ENCODE measurements around the gene KRTAP6-3. TPM values are rescaled to one million over a fixed set of nuclear protein-coding genes. Genes with fewer than 3 reads are reported as not detected.

Gene KRTAP6-3
- total and polyA plus RNA-seq, 2 of the 13 experiments (the other 11 are each of a cell fraction or from before 2014, with no cell fraction given): not detected

DNA sequence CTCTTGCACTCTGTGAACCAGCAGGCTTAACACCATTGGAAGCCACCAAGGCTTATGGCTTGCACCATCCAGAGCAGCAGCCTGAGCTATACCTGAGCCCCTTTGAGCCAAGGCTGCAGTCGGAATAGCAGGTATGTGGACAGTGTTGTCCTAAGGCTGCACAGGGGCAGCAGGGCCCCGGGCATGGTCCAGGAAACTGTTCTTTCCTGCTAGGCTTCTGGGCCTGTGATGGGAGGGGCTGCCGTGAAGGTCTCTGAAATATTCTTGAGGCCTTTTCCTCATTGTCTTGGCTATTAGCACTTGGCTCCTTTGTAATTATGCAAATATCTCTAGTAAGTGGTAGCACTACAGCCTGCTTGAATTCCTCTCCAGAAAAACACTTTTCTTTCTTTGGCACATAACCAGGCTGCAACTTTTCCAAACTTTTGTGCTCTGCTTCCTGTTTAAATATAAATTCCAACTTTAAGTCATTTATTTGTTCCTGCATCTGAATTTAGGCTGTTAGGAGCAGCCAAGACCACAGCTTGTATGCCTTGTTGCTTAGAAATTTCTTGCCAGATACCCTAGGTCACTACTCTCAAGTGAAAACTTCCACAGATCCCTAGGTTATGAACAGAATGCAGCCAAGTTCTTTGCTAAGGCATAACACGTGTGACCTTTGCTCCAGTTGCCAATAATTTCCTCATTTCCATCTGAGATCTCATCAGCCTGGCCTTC lies 33.4 kb downstream of the KRTAP6-3 start (continued):
- TF ChIP-seq ARID5B (CRISPR knock-in tag; IDR thresholded peaks at IDR 0.05): no peak
- no peak for TF ChIP-seq ZNF615 (CRISPR knock-in tag; IDR thresholded peaks at IDR 0.05; ENCODE audit: borderline replicate concordance)
- TF ChIP-seq, protein P1, sequence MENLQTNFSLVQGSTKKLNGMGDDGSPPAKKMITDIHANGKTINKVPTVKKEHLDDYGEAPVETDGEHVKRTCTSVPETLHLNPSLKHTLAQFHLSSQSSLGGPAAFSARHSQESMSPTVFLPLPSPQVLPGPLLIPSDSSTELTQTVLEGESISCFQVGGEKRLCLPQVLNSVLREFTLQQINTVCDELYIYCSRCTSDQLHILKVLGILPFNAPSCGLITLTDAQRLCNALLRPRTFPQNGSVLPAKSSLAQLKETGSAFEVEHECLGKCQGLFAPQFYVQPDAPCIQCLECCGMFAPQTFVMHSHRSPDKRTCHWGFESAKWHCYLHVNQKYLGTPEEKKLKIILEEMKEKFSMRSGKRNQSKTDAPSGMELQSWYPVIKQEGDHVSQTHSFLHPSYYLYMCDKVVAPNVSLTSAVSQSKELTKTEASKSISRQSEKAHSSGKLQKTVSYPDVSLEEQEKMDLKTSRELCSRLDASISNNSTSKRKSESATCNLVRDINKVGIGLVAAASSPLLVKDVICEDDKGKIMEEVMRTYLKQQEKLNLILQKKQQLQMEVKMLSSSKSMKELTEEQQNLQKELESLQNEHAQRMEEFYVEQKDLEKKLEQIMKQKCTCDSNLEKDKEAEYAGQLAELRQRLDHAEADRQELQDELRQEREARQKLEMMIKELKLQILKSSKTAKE (CRISPR knock-in tag; IDR thresholded peaks at IDR 0.05; ENCODE audit: borderline replicate concordance): no peak
- no peak for TF ChIP-seq MED13 (CRISPR knock-in tag; IDR thresholded peaks at IDR 0.05)
- no peak for TF ChIP-seq NFYC (CRISPR knock-in tag; IDR thresholded peaks at IDR 0.05)
- TF ChIP-seq ZNF224 (CRISPR knock-in tag; IDR thresholded peaks at IDR 0.05): no peak

GRCh38 chr21:30628109-30628508 lies 35.9 kb downstream of the KRTAP6-3 start:
- no peaks in the 10 kb centered on the region for H3K79me2 ChIP-seq (ENCODE audit: insufficient read depth, low read length)
- no peak overlapping the region for H3K27ac ChIP-seq (ENCODE audit: extremely low read length, insufficient read depth, low read length)
- intact Hi-C loops (cut with micrococcal nuclease; ENCODE audit: unreplicated experiment): no loop called here
- no peak for FAIRE-seq
- no peak overlapping the region for H3K9ac ChIP-seq (ENCODE audit: insufficient read depth, low read depth, low read length)
- no peaks in the 10 kb centered on the region for H3K4me1 ChIP-seq (ENCODE audit: insufficient read depth, low read length)
- no peak for DNase-seq (ENCODE audit: low spot score)
- no peak overlapping the region for H3K4me3 ChIP-seq (replicated peaks in 1 of 3; ENCODE audit: insufficient read depth in 1 of 3, low read depth in 2 of 3, low read length in 3 of 3)
- no peak for ATAC-seq
- no TSS peak for BruUV-seq (replicated peaks)
- H3K27me3 ChIP-seq (ENCODE audit: control insufficient read depth in 1 of 2, insufficient read depth in 2 of 2, low read length in 2 of 2): no peaks in the 10 kb centered on the region
- peaks cover 87% of the 10 kb centered on the region for H3K9me3 ChIP-seq (ENCODE audit: low read length)
- WGBS (ENCODE audit: low lambda C conversion rate): 2% methylated on average over 4 of the region's 4 CpGs
- in situ Hi-C loops (cut with HindIII; ENCODE audit: extremely low pct_ligation_motif_present, low pct_unique_long_range_greater_than_20kb): no loop called here
- no peaks in the 10 kb centered on the region for H4K20me1 ChIP-seq (ENCODE audit: insufficient read depth, low read length)
- no peaks in the 10 kb centered on the region for H3K36me3 ChIP-seq (replicated peaks in 1 of 2; ENCODE audit: control insufficient read depth in 1 of 2, insufficient read depth in 2 of 2, low read length in 2 of 2)
- H3K4me2 ChIP-seq (ENCODE audit: low read depth, low read length): no peak overlapping the region
- ChIA-PET CTCF (ENCODE audit: low intra/inter-chr PET ratio, low total read pairs) (no interaction called here), POLR2A (no interaction called here)
- H2AFZ ChIP-seq (ENCODE audit: low read length): no peak overlapping the region
- TF ChIP-seq RCOR2 (CRISPR knock-in tag; IDR thresholded peaks at IDR 0.05): no peak
- no peak for TF ChIP-seq ZNF737 (CRISPR knock-in tag; IDR thresholded peaks at IDR 0.05; ENCODE audit: borderline replicate concordance)
- no peak for TF ChIP-seq ZNF431 (CRISPR knock-in tag; IDR thresholded peaks at IDR 0.05; ENCODE audit: borderline replicate concordance, low read depth)
- TF ChIP-seq DMAP1 (CRISPR knock-in tag; IDR thresholded peaks at IDR 0.05): no peak
- TF ChIP-seq MTERF4 (CRISPR knock-in tag; IDR thresholded peaks at IDR 0.05): no peak
- no peak for TF ChIP-seq ZNF496 (CRISPR knock-in tag; IDR thresholded peaks at IDR 0.05; ENCODE audit: insufficient replicate concordance)
- TF ChIP-seq HDAC2 (CRISPR knock-in tag; IDR thresholded peaks at IDR 0.05): no peak
- TF ChIP-seq SMYD3 (CRISPR knock-in tag; IDR thresholded peaks at IDR 0.05): no peak
- no peak for TF ChIP-seq ZBTB21 (CRISPR knock-in tag; IDR thresholded peaks at IDR 0.05)
- TF ChIP-seq KDM5B (CRISPR knock-in tag; IDR thresholded peaks at IDR 0.05; ENCODE audit: borderline replicate concordance): no peak
- no peak for TF ChIP-seq ZSCAN12 (CRISPR knock-in tag; IDR thresholded peaks at IDR 0.05)
- TF ChIP-seq ZNF235 (CRISPR knock-in tag; IDR thresholded peaks at IDR 0.05; ENCODE audit: borderline replicate concordance): no peak
